Neutrophil (primary cell): ENCODE results near the gene PTPRN2.

Experiments used
- H3K27ac ChIP-seq: fragments of 200-600 bp; sonication (generic); 2 replicates; pipeline ENCODE4 v1.5.1; 2016; ENCODE audit warnings: mild to moderate bottlenecking, moderate library complexity
- H3K27me3 ChIP-seq: fragments of 200-600 bp; sonication (generic); 2 replicates; pipeline ENCODE4 v1.6.0; 2016; ENCODE audit warnings: mild to moderate bottlenecking
- H3K36me3 ChIP-seq: fragments of 200-600 bp; sonication (generic); 2 replicates; pipeline ENCODE4 v1.5.1; 2017
- H3K4me1 ChIP-seq, 2 experiments: fragments of 200-600 bp in 1 of 2; sonication (generic) in 1 of 2; 1 replicate in 1 of 2; 2 replicates in 1 of 2; pipeline versions ENCODE4 v1.5.1 to v1.6.1; 2013 to 2016; ENCODE audit warnings: low read depth in 1 of 2, low read length in 1 of 2, mild to moderate bottlenecking in 1 of 2, moderate library complexity in 1 of 2; ENCODE audit not compliant: control insufficient read depth in 1 of 2, insufficient read depth in 1 of 2
- H3K4me3 ChIP-seq, 2 experiments: fragments of 200-600 bp in 1 of 2; sonication (generic) in 1 of 2; 1 replicate in 1 of 2; 2 replicates in 1 of 2; pipeline ENCODE4 v1.5.1; 2013 to 2016; ENCODE audit warnings: low read depth in 1 of 2, low read length in 1 of 2, mild to moderate bottlenecking in 1 of 2, moderate library complexity in 1 of 2
- H3K9me3 ChIP-seq: fragments of 200-600 bp; sonication (generic); 2 replicates; pipeline ENCODE4 v1.5.1; 2016
- TF ChIP-seq, protein P1 (sequence below): fragments of 200-600 bp; sonication (generic); IDR thresholded peaks from 2 replicates; pipeline ENCODE4 v1.5.1; 2016; ENCODE audit warnings: antibody characterized with exemption

Gene PTPRN2

DNA sequence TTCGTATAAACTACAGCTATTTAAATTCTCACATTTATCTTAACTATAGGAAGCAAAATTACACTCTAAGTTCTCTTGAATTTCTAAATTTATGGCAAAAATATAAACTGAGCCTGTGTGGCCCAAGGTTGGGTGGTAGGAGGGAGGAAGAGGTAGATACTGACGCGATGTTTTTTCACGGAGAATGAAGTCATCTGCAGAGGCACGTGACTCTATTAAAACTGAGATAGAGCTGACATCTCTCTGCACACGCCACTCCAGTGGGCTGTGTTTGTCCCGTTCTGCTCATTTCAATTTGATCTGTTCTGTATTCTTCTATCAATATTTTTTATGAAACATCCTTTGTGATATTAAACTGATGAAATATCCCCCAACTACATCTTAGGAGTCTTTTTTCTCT, 964.1 kb downstream of the PTPRN2 start:
- H3K27me3 ChIP-seq = peaks cover 55% of the 10 kb centered on the region
- no peaks in the 10 kb centered on the region for H3K36me3 ChIP-seq
- no peaks in the 10 kb centered on the region for H3K9me3 ChIP-seq
- no peak overlapping the region for H3K4me3 ChIP-seq
- H3K27ac ChIP-seq = no peak overlapping the region
- H3K4me1 ChIP-seq = no peaks in the 10 kb centered on the region
- TF ChIP-seq, protein P1, sequence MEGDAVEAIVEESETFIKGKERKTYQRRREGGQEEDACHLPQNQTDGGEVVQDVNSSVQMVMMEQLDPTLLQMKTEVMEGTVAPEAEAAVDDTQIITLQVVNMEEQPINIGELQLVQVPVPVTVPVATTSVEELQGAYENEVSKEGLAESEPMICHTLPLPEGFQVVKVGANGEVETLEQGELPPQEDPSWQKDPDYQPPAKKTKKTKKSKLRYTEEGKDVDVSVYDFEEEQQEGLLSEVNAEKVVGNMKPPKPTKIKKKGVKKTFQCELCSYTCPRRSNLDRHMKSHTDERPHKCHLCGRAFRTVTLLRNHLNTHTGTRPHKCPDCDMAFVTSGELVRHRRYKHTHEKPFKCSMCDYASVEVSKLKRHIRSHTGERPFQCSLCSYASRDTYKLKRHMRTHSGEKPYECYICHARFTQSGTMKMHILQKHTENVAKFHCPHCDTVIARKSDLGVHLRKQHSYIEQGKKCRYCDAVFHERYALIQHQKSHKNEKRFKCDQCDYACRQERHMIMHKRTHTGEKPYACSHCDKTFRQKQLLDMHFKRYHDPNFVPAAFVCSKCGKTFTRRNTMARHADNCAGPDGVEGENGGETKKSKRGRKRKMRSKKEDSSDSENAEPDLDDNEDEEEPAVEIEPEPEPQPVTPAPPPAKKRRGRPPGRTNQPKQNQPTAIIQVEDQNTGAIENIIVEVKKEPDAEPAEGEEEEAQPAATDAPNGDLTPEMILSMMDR = no peak

DNA sequence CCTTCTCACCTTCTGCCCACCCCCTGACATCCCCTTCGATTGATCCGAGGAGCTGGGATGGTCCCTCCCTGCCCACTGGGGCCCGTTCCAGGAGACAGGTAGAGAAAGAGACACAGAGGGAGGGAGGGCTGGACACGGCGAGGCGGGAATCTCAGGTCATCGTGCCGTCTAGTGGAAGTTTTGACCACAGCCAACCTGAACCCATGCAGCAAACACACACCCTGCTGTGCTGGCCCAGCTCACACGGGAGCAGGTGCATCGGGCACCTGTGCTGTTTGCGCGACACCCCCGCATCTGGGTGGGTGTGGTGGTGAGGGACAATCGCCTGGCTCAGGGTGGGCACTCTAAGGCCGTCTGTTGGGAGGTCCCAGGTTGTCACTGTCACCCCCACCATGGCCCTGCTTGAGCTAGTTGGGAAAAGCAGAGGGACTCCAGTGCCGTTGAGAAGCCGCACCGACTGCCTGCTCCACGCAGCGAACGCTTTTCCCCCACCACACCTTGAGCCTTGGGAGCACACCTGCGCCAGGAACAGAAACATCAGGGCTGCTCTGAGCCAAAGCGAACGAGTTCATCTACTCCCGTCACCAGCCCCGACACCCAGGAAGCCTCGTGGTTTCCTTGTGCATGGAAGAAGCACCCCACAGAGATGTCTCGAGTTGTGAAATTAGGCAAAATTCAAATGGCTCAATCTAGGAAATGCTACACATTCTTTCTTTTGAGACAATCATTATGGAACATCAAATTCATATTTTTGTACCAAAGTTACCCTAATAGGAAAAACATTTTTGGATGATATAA, 965.0 kb downstream of the PTPRN2 start:
- Histone ChIP-seq H3K27ac (no peak overlapping the region), H3K4me3 (no peak overlapping the region), H3K36me3 (no peaks in the 10 kb centered on the region), H3K27me3 (peaks cover 46% of the 10 kb centered on the region), H3K4me1 (no peaks in the 10 kb centered on the region), H3K9me3 (no peaks in the 10 kb centered on the region)
- TF ChIP-seq, protein P1 = no peak

DNA sequence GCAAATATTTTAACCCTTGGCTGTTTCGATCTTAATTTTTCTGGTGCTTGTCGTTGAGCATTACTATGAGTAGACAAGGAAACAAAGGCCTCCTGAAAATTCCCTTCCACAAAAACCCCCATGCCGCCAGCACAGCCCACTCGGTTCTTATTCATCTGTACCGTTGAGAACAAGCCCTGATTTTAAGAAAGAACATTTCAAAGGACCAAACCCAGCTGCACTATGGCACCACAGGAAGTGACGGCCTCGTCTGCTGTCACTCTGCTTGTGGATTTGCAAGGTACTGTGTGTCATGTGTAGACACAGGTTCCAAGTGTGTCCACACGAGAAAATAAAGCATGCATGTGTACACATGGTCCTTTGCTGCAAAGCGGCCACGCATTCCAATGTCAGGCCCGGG, 965.6 kb downstream of the PTPRN2 start:
- H3K27me3 ChIP-seq = peaks cover 42% of the 10 kb centered on the region
- H3K9me3 ChIP-seq = no peaks in the 10 kb centered on the region
- no peak overlapping the region for H3K27ac ChIP-seq
- no peaks in the 10 kb centered on the region for H3K4me1 ChIP-seq
- no peaks in the 10 kb centered on the region for H3K36me3 ChIP-seq
- TF ChIP-seq, protein P1 = no peak
- H3K4me3 ChIP-seq = no peak overlapping the region

DNA sequence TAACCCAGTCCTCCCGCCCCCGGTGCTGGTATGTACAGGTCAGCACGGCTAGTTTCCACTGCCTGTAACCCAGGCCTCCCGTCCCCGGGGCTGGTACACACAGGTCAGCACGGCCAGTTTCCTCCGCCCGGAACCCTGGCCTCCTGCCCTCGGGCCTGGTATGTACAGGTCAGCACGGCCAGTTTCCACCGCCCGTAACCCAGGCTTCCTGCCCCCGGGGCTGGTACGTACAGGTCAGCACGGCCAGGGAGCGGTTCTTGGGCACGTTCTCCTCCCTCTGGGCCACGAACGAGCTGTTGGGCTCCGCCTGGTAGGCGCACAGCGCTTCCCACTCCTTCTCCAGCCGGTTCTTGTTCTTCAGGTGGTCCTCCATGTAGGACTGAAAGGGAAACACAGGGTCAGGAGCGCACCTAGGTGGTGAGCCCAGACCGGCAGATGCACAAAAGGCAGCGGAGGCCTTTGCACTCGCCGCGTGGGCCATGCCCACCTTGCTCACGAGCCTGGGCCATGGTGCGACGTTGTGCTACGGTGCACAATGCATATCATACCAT, 966.4 kb downstream of the PTPRN2 start:
- no peaks in the 10 kb centered on the region for H3K4me1 ChIP-seq
- no peak overlapping the region for H3K27ac ChIP-seq
- H3K36me3 ChIP-seq = no peaks in the 10 kb centered on the region
- H3K27me3 ChIP-seq = peaks cover 36% of the 10 kb centered on the region
- no peak overlapping the region for H3K4me3 ChIP-seq
- TF ChIP-seq, protein P1 = no peak
- no peaks in the 10 kb centered on the region for H3K9me3 ChIP-seq

DNA sequence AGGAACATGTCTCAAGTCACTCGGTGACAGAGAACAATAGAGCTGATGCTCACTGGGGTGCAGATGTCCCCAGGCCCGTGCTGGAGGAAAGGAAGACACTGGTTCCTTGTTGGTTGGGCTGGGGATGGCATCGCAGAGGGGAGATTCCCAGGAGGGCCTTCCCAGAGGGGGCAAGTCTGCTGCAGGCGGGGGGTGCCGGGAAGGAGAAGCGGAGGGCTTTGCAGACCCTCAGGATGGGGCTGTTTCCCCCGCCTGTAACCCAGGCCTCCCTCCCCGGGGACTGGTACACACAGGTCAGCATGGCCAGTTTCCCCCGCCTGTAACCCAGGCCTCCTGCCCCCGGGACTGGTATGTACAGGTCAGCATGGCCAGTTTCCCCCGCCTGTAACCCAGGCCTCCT, 967.0 kb downstream of the PTPRN2 start:
- Histone ChIP-seq H3K4me1 (no peaks in the 10 kb centered on the region), H3K4me3 (no peak overlapping the region), H3K27ac (no peak overlapping the region), H3K9me3 (no peaks in the 10 kb centered on the region), H3K36me3 (no peaks in the 10 kb centered on the region), H3K27me3 (peaks cover 36% of the 10 kb centered on the region)
- TF ChIP-seq, protein P1 = no peak
